Measurements from ENCODE around the gene KRTAP4-3.

DNA sequence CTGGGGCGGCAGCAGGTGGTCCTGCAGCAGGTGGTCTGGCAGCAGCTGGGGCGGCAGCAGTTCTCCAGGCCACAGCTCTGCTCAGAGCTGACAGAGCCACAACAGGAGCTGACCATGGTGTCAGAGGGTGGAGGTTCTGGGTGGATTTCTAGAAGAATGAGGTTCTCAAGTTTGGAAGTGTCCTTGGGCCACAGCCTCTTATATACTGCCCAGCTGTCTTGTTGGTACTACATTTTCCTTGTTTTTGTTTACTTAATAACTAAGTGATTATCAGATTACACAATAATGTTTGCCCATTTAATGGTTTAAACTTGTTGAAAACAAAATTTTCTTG is 18.4 kb downstream of the KRTAP4-3 start, which contains the start of gene KRTAP4-5:
- TF ChIP-seq, protein P1, sequence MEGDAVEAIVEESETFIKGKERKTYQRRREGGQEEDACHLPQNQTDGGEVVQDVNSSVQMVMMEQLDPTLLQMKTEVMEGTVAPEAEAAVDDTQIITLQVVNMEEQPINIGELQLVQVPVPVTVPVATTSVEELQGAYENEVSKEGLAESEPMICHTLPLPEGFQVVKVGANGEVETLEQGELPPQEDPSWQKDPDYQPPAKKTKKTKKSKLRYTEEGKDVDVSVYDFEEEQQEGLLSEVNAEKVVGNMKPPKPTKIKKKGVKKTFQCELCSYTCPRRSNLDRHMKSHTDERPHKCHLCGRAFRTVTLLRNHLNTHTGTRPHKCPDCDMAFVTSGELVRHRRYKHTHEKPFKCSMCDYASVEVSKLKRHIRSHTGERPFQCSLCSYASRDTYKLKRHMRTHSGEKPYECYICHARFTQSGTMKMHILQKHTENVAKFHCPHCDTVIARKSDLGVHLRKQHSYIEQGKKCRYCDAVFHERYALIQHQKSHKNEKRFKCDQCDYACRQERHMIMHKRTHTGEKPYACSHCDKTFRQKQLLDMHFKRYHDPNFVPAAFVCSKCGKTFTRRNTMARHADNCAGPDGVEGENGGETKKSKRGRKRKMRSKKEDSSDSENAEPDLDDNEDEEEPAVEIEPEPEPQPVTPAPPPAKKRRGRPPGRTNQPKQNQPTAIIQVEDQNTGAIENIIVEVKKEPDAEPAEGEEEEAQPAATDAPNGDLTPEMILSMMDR (conservative IDR thresholded peaks at IDR 0.05; ENCODE audit: low read length): no peak
- TF ChIP-seq EZH2phosphoT487 (IDR thresholded peaks at IDR 0.05; ENCODE audit: borderline replicate concordance): no peak

All from Loucy (cell line).